DOHH2 (cell line): Measurements from ENCODE around the gene PRG3.
"Not testable (repeated sequence)": the region's sequence is repeated elsewhere in the genome, so short reads cannot be mapped to it uniquely, and the experiment has no call there.

Experiments
- H3F3A ChIP-seq: fragments of 200-600 bp; sonication (generic), shearing (Covaris generic); 2 replicates; pipeline ENCODE4 v1.6.0; 2016; ENCODE audit warnings: antibody characterized with exemption, mild to moderate bottlenecking; ENCODE audit not compliant: control insufficient read depth, insufficient read depth
- H3K27ac ChIP-seq: fragments of 200-600 bp; sonication (generic); 2 replicates; pipeline ENCODE4 v1.5.1; 2014; ENCODE audit warnings: low read depth, mild to moderate bottlenecking, low read length, moderate library complexity
- H3K27me3 ChIP-seq: fragments of 200-600 bp; sonication (generic); 2 replicates; pipeline ENCODE4 v1.6.1; 2014; ENCODE audit warnings: mild to moderate bottlenecking, low read length, mixed read lengths; ENCODE audit not compliant: control insufficient read depth
- H3K36me3 ChIP-seq: fragments of 200-600 bp; sonication (generic); 2 replicates; pipeline ENCODE4 v1.6.1; 2014; ENCODE audit warnings: mild to moderate bottlenecking, low read length, moderate library complexity, mixed read lengths; ENCODE audit not compliant: control insufficient read depth
- H3K4me1 ChIP-seq: fragments of 200-600 bp; sonication (generic); 2 replicates; pipeline ENCODE4 v1.6.1; 2014; ENCODE audit warnings: mild to moderate bottlenecking, low read length, mixed read lengths; ENCODE audit not compliant: control insufficient read depth
- H3K4me2 ChIP-seq: fragments of 200-600 bp; sonication (generic); 2 replicates; pipeline ENCODE4 v1.6.0; 2014; ENCODE audit warnings: mild to moderate bottlenecking, low read length, moderate library complexity
- H3K4me3 ChIP-seq: fragments of 200-600 bp; sonication (generic); 2 replicates; pipeline ENCODE4 v1.5.1; 2014; ENCODE audit warnings: mild to moderate bottlenecking, low read length, mixed read lengths
- H3K79me2 ChIP-seq: fragments of 200-600 bp; sonication (generic); 2 replicates; pipeline ENCODE4 v1.6.1; 2014; ENCODE audit warnings: mild to moderate bottlenecking, low read length, mixed read lengths; ENCODE audit not compliant: control insufficient read depth
- H3K9me2 ChIP-seq: fragments of 200-600 bp; sonication (generic); replicated peaks from 2 replicates; pipeline ENCODE4 v1.6.1; 2014; ENCODE audit warnings: mild to moderate bottlenecking, low read length, mixed read lengths; ENCODE audit not compliant: control insufficient read depth
- H3K9me3 ChIP-seq: fragments of 200-600 bp; sonication (generic); 2 replicates; pipeline ENCODE4 v1.6.1; 2014; ENCODE audit warnings: antibody characterized with exemption, low read length, mixed read lengths; ENCODE audit not compliant: control insufficient read depth, insufficient read depth
- H4K20me1 ChIP-seq: fragments of 200-600 bp; sonication (generic); 2 replicates; pipeline ENCODE4 v1.6.0; 2014; ENCODE audit warnings: low read depth, mild to moderate bottlenecking, antibody characterized with exemption, low read length, moderate library complexity; ENCODE audit not compliant: control insufficient read depth, insufficient read depth
- EZH2phosphoT487 ChIP-seq: fragments of 200-600 bp; sonication (generic); IDR thresholded peaks from 2 replicates; pipeline ENCODE4 v1.6.1; 2017; ENCODE audit warnings: borderline replicate concordance, mild to moderate bottlenecking, antibody characterized with exemption, low read length, moderate library complexity, mixed read lengths
- TF ChIP-seq, protein P1 (sequence below): fragments of 200-600 bp; sonication (generic); IDR thresholded peaks from one replicate; pipeline ENCODE4 v1.5.1; 2014; ENCODE audit warnings: antibody characterized with exemption, mild to moderate bottlenecking, low read depth, low read length; ENCODE audit not compliant: poor library complexity, severe bottlenecking

PRG3 gene

DNA sequence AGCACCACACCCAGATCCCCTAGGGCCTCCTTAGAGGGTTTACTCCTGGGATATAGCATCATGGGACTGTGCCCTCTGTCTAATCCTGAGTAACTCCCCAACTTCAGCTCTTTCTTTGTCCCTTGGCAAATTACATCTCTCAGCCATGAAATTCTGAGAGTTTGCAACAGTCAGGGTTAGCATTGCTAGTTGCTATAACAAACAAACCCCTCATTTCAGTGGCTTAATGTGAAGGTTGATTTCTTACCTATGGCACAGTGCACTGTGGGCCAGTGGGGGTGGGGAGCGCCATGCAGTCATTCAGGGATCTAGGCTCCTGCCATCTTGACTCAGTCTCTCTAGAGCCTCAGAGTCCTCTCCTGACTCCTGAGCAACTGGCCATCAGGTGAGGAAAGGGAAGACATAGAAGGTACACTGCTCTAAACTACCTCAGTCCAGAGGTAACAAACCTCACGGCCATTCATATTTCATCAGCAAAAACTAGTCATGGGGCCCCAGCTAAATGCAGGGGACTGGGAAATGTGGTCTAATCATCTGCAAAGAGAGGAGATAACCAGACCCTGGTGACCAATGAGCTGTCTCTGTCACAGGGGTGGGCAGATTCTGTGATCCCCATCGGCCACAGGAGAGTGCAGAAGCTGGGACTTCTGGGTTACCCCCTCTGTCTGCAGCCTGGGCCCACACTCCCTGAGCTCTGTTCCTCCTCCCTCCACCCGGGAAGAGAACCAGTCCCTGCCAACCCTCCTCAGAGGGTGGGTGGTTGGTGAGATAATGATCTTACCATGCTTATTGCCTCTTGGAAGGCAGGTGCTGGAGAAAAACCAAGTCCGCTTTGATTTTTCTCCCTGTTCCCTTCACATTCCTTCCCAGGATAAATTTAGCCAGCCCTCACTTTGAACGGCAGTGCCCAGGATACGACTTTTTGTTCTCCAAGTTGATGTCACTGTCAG is 17.5 kb downstream of the PRG3 start:
- Histone ChIP-seq H3K27me3 (peaks cover 15% of the 10 kb centered on the region), H3K79me2 (no peaks in the 10 kb centered on the region), H3K9me2 (no peaks in the 10 kb centered on the region), H4K20me1 (no peaks in the 10 kb centered on the region), H3K4me2 (no peak overlapping the region), H3K9me3 (no peaks in the 10 kb centered on the region), H3K36me3 (no peaks in the 10 kb centered on the region), H3K4me1 (no peaks in the 10 kb centered on the region), H3F3A (no peaks in the 10 kb centered on the region), H3K4me3 (no peak overlapping the region), H3K27ac (no peak overlapping the region)
- TF ChIP-seq EZH2phosphoT487, result no peak
- TF ChIP-seq, protein P1, sequence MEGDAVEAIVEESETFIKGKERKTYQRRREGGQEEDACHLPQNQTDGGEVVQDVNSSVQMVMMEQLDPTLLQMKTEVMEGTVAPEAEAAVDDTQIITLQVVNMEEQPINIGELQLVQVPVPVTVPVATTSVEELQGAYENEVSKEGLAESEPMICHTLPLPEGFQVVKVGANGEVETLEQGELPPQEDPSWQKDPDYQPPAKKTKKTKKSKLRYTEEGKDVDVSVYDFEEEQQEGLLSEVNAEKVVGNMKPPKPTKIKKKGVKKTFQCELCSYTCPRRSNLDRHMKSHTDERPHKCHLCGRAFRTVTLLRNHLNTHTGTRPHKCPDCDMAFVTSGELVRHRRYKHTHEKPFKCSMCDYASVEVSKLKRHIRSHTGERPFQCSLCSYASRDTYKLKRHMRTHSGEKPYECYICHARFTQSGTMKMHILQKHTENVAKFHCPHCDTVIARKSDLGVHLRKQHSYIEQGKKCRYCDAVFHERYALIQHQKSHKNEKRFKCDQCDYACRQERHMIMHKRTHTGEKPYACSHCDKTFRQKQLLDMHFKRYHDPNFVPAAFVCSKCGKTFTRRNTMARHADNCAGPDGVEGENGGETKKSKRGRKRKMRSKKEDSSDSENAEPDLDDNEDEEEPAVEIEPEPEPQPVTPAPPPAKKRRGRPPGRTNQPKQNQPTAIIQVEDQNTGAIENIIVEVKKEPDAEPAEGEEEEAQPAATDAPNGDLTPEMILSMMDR, result no peak

DNA sequence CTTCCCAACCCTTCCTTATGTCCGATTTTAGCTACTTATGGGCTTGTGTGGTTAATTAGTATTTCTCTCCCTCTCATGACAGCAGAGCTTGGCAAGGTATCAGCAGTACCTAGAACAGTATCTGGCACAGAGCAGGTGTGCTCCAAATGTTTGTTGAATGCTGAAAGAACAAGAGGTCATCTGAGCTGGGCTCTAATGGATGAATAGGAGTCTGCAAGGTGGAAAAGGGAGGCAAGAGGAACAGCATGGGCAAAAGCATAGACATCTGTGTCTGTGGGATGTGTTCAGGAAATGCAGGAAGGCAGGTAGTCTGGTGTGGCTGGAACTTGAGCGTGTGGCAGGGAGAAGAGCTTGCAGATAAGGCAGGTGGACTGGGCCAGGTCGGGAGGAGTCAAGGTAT is 19.0 kb downstream of the PRG3 start:
- no peaks in the 10 kb centered on the region for H3K4me1 ChIP-seq
- H4K20me1 ChIP-seq, result no peaks in the 10 kb centered on the region
- no peak overlapping the region for H3K4me2 ChIP-seq
- no peak for TF ChIP-seq EZH2phosphoT487
- TF ChIP-seq, protein P1, result no peak
- H3K4me3 ChIP-seq, result no peak overlapping the region
- H3K27ac ChIP-seq, result no peak overlapping the region
- H3K9me2 ChIP-seq, result no peaks in the 10 kb centered on the region
- no peaks in the 10 kb centered on the region for H3K36me3 ChIP-seq
- no peaks in the 10 kb centered on the region for H3F3A ChIP-seq
- H3K27me3 ChIP-seq, result peaks cover 25% of the 10 kb centered on the region
- no peaks in the 10 kb centered on the region for H3K9me3 ChIP-seq
- H3K79me2 ChIP-seq, result no peaks in the 10 kb centered on the region

DNA sequence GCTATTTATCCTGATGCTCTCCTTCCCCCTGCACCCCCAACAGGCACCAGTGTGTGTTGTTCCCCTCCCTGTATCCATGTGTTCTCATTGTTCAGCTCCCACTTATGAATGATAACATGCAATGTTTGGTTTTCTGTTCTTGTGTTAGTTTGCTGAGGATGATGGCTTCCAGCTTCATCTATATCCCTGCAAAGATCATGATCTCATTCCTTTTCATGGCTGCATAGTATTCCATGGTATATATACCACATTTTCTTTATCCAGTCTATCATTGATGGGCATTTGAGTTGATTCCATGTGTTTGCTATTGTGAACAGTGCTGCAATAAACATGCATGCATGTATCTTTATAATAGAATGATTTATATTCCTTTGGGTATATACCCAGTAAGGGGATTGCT is 19.5 kb downstream of the PRG3 start:
- H3K79me2 ChIP-seq, H3K27ac ChIP-seq, H4K20me1 ChIP-seq, H3K9me2 ChIP-seq, H3K4me2 ChIP-seq, H3K9me3 ChIP-seq, H3K4me1 ChIP-seq, H3F3A ChIP-seq, H3K36me3 ChIP-seq, H3K4me3 ChIP-seq: not testable (repeated sequence)
- H3K27me3 ChIP-seq, result peaks cover 30% of the 10 kb centered on the region

DNA sequence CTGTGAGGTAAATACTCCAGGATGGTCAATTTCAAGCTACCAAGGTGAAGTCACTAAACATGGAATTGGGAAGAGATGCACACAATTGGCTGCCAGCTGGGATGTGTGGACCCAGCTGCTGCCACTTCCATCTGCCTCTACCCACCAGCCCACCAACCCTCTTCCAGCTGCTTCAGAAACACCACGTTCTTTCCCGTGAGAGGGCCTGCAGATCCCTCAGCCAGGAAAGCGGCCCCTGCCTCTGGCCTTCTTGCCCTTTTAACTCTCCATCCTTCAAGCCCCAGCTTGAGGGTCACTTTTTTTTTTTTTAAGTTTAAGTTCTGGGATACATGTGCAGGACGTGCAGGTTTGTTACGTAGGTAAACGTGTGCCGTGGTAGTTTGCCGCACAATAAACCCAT is 20.0 kb downstream of the PRG3 start:
- H3K36me3 ChIP-seq, result no peaks in the 10 kb centered on the region
- H3F3A ChIP-seq, result no peaks in the 10 kb centered on the region
- no peak overlapping the region for H3K4me3 ChIP-seq
- no peak overlapping the region for H3K27ac ChIP-seq
- H3K9me2 ChIP-seq, result no peaks in the 10 kb centered on the region
- no peaks in the 10 kb centered on the region for H3K4me1 ChIP-seq
- H3K9me3 ChIP-seq, result no peaks in the 10 kb centered on the region
- no peaks in the 10 kb centered on the region for H3K79me2 ChIP-seq
- H3K27me3 ChIP-seq, result peaks cover 35% of the 10 kb centered on the region
- no peaks in the 10 kb centered on the region for H4K20me1 ChIP-seq
- no peak overlapping the region for H3K4me2 ChIP-seq
- TF ChIP-seq EZH2phosphoT487, result no peak
- TF ChIP-seq, protein P1, result no peak
